ENCODE results near the gene ZNF76.

The ZNF76 gene

DNA sequence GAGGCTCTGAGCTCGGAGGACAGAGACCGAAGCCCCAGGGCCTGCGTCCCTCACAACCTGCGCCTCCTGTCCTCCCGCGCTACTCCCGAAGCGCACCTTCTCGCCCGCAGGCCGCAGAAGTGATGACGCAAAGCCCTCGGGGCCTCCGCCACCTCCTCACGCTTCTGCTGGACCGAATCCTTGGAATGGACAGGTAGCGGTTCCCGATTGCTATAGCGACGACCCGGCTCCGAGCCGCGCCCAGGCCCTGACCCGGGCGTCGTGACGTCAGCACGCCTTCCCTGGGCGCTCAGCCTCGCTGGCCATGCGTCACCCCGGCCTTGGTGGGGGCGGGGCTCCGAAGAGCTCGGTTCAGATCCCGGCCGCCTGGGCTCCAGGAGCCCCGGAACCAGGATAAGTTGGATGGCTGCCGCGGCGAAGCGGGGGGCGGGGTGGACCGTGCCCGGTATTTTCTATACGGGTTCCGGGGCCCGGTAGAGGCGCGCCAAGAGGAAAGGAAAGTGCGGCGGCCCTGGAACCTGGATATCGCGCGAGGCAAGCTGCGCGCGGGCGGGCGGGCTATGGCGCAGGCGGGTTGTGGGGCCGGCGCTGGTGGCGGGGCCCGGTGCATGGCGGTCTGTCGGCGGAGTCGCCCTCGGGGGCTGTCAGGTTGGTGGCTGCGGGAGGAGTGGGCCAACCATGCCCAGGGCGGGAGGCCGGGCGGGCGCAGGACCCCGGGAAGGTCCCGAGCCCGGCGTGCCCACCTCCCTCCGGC, at the start of gene ZNF76:
Gene ZNF76 (plus strand): TSS at position 542 of the 754 bp plus-strand sequence. CDS start 21,417 bp downstream, outside the sequence.
- DNase-seq: peak; percentile 96

DNA sequence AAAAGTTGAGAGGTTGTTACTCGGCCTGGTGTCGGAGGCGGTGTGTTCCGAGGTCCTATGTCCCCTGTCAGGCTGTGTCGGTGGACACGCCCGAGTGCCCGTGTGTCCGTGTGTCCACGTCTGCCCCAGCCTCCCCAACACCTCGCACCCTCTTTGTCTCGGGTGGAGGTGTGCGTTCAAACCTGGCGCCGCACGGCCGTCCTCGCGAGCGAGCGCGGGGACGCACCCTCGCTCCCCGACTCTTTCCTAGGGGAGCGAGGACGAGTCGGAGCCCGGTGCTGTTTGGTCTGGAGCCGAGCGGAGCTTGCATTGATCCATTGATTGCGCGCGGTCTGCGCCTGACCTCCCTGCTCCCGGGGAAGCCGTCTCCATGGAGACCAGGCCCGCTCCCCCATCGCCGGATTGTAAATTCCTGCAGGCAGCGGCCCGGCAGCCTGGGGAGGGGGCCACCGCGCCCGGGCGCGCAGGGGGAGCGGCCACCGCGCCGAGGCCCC, 46.2 kb upstream of the ZNF76 start:
- DNase-seq: peak; percentile 70

DNA sequence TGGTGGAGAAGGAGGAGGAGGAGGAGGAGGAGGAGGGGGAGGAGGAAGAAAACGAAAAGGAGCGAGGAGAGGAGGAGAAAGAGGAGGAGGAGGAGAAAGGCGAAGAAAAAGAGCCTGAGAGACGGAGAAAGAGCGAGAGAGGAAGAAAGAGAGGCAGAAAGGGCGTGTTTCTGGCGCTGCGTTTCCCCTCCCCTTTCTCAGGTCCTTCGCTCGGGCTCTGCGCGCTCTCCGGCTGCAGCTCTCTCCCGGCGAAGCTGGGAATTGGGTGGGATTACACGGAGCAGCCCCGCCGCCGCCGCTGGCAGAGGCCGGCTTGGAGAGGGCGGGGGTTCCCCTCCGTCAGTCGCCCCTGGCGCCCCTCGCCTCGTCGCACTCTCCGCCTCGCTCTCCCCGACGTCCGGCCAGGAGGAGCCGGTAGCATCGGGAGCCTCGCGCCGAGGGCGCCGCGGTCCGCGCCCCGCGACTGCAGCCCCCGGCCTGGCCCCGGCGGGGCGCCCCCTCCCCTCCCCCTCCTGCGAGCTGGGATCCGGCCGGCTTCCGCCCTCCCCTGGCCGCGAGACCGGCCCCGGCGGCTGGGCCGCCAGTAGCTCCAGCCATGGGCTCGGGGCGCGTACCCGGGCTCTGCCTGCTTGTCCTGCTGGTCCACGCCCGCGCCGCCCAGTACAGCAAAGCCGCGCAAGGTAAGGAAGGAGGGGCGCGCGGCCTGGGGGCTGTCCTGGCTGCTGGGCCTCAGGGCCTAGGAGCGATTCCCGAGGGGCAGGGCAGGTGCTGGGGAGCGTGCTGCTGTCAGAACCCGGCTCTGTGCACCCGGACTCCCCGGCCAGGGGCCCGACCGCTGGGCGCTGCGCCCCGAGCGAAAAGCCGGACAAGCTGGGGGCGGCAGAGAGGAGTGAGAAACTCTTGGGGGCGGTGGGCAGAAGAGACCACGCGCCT, 45.4 kb upstream of the ZNF76 start, which contains the start of gene SCUBE3:
Gene SCUBE3 (plus strand): TSS at position 133 of the 933 bp plus-strand sequence. CDS start 463 bp downstream, at position 596.
- DNase-seq: peak; percentile 57

DNA sequence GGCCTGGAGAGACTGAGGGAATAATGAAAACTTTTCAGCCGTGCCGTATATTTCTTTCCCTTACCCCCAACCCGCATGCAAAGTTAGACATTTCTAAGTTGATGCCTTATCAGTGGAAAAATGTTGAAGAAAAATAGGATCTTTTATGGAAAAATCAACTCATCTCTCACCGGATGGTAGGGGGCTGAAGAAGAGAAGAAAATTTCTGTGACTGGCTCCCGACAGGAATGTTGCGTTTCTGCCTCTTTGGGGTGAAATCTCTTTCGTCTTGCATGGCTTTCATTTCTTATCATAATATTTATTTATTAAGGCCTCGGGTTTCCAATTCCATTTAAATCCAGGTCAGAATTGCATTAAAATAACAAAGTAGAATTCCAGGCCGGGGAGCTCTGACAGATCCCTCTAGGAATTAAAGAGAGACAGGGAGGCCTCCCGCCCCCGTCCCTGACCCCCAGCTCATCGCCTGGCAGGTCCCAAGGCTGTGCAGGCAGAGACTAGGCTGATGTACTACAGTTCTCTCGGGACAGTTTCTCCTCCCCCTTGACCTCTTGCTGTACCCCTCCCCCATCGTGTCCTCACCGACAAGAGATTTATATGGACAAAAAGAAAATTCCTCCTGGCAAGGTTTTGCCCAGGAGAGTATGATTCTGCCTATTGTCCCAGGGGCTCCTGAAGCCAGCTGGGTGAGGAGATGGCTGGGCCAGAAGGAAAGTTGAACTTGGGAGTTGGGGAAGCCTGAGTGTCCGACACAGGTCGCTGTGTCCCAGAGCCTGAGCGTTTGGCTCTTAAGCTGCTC, 44.5 kb upstream of the ZNF76 start:
- no peak for DNase-seq

DNA sequence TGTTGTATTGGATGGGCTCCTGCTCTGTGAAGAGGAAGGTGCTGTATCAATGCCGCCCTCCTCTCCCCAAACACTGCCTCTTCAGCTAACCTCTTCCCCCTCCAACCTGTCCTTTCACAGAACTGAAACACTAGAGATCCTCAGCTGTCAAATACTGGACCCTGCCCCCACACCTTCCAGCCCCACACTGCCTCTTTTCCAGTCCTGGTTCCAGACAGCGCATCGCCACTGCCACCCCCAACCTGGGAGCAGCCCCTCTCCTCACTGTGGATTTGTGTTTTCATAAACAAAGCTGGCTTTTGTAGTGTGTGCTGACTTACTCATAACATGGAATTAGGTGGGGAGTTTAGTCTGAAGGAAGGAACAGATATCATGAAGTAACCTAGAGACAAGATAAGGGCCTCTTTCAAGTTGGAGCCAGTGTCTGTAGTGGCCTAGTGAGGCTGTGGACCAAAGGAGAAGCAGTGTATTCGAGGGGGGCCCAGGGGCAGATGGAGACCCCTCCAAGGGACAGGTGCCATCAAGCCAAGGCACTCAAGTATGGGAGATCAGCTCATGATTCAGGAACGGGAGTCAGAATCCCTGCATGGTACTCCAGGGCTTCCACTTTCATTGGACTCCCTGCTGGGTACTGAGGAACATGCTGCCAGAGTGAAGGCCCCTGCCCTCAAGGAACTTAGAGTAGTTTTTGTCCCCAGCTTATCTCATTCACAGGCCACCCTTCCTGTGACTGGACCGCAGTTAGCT, 43.7 kb upstream of the ZNF76 start:
- DNase-seq: no peak

DNA sequence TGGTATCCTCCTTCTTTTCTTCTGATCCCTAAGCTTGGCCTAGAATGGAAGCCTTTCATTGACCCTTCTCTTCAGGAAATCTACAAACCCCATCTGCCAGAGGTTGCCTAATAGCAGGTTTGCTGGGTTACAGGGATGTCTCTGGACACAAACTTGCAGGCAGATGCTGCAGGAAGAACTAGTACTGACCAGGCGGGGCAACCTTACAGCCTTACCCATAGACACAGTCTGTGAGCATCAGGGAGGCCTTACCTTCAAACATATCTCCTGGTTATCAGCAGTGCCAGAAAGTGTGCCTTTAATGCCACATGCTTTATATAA, 43.2 kb upstream of the ZNF76 start:
- DNase-seq: no peak

DNA sequence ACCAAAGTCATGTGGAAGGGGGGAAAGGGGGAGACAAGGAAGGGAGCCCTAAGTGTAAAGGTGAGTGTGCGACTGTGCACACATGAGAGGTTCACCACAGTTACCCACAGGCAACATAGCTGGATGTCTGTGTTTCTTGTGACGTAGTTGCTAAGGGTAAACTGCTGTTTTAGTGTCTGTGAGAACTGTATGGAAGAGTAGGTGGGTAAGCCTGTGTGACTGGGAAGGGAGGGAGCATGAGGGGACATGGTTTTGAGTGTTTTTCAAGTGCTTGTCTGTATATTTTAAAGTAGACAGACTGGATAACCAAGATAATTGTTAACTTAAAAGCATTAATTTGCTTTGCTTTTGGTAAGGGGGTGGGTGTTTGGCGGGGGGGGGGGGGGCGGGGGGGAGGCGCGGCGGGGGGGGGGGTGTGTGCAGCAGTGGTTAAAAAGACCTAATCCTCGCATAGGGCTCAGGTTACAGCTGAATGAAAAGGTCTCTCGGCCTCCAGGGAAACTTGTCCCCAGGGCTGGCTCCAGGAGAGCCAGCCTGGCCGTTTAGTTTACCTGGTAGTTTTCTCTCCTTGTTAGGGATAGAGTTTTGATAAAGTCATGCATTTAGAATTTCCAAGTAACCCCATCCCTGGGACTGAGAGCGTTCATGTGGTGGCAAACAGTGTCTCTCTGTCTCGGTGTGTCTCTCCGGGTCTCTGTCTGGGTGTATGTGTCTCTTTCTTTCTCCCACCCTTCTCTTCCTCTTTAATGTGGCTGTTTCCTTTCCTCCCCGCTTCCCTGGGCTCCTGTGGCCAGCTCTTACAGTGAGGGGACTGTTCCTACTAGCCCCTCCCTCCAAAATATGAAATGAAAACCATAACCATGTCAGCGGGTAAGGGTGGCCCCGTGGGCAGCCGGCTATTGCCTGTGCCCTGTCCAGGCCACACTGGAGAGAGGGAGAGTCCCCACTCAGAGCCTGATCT, 42.4 kb upstream of the ZNF76 start:
- DNase-seq: peak; percentile 70

DNA sequence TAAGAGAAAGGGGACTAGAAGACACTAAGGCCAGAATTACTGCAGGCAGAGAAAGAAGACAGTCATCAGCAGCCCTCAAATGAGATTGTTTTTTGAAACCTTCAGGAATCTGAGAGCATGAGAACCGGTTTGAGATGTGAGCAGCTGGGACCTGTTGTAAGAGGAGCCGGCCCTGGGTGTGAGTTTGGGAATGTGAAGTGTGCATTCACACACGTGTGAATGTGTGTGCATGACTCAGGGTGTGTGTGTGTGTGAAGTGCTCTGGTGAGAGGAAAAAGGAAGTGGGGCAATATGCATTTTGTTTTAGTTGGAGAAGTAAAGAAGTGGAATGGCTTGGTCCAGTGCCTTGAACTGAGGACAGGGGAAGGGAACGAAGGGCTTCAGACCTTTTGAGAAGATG, 41.5 kb upstream of the ZNF76 start:
- DNase-seq: no peak

DNA sequence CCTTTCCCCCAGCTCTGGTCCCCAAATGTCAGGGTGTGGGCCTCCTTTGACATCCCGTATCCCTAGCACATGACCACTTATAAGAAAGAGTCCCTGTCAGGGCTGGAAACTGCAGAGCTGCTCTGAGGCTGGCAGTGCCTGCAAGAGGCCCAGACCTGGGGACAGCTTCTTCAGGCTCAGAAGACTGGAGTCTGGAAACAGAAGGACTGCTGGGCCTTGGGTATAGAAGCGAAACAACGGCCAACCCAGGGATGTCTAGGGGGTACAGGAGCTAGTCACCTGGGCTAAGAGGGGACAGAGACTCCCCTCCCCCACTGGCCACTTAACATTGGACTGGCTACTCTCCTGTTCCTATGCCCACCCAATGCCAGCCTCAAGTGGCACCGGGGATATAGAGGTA, 41.1 kb upstream of the ZNF76 start:
- no peak for DNase-seq

DNA sequence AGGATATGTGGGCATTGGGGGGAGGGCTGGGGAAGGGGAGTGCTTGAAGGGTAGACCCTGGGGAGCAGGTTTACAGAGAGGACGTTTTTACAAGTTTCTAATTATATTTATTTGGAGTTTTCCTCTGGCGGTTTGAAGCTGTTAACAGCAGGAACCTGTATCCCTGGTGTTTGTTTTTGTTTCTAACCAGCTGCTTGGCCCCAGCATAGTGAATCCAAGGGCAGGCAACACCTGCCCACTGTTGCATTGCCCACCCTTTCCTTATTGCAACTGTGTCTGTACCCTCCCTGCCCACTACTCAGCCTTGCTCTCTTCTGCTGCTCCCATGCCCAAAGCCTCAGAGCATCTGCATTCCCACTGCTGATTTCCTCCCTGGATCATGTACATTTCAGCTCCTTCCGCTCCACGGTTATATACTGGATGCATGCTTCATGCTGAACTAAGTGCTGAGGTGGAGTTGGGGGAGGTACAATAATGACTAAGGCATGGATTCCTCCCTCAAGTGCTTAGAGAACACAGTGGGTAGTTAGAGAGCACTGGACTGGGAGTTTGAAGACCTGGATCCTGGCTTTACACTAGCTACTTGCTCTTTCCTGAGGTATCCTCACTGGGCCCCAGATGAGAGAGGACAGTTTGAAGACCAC, 39.7 kb upstream of the ZNF76 start:
- DNase-seq: peak; percentile 68

DNA sequence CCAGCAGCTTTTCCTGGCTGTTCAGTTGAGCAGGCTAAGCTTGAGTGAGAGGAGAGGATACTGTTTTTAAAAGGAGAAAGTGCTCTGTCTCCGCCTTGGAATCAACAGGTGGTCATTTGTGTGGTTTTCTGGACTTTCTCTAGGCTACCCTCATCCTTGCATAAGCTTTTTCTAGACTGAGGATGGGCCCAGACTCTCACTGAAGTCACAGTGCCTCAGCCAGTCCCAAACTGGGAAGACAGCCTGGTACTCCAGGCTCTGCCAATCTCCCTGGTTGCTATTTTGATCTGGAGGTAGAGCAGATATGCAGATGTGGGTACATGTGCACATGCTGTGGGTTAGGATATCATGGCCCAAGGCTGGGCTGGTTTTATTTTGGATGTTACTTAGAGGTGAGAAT, 38.8 kb upstream of the ZNF76 start:
- DNase-seq: no peak

DNA sequence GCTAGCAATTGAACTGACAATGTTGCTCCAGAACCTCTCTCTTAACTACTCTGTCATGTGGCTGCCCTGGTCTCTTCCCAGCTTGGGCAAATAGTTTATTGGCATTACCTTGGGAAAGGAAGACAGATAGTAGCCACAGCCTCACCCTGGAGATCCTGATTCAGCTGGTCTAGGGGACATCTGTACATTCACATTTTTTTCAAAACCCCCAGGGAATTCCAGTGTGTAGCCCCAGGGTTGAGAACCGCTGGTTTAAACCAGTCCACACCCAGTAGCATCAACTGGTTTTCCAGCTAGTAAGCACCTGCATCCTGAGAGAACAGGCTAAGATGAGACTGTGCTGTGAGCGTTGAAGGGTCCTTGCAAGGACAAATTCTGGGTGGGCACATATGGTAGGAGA, 36.1 kb upstream of the ZNF76 start:
- DNase-seq: no peak

DNA sequence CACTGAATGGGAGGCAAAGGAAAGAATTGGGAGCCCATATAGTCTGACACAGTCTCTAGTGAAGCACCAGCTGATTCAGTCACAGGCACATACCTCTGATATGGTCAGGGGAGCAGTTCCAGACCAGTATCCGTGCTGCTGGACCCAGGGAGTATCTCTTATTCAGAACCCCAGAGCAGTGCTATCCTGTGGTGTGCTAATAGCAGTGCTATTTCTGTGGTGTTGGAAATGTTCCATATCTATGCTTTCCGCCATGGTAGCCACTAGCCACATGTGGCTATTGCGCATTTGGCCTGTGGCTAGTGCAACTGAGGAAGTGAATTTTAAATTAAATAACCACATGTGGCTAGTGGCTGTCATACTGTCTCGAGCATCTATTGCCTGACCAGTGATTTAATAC, 34.8 kb upstream of the ZNF76 start:
- DNase-seq: no peak

DNA sequence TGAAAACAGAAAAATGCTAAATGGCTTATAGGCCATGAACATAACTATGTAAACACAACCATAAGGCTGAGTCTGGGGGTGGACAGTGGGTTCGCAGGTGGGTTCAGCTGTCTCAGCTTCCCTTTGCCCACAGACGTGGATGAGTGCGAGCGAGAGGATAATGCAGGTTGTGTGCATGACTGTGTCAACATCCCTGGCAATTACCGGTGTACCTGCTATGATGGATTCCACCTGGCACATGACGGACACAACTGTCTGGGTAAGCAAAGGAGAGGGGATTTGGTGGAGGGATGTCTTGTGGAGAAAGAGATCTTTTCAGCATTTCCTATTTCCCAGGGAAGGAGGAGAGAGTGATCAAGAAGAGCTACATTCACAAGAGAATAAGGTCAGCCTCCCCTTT, 31.1 kb upstream of the ZNF76 start:
- DNase-seq: peak; percentile 85

DNA sequence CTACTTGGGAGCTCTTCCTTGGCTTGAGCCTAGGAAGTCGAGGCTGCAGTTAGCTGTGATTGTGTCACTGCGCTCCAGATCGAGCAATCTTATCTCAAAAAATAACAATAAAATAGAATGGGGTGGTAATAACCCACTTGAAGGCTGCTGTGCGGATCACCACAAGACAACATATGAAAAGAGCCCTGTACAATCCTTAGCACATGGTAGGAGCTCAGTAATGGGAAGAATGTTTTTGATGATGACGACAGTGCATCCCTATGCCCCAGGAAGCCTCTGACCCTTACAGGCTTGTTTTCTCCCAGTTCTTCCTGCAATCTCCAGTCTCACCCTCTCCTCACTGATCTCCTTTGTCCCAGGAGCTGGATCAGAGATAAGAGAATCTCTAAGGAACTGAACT, 30.2 kb upstream of the ZNF76 start:
- no peak for DNase-seq

DNA sequence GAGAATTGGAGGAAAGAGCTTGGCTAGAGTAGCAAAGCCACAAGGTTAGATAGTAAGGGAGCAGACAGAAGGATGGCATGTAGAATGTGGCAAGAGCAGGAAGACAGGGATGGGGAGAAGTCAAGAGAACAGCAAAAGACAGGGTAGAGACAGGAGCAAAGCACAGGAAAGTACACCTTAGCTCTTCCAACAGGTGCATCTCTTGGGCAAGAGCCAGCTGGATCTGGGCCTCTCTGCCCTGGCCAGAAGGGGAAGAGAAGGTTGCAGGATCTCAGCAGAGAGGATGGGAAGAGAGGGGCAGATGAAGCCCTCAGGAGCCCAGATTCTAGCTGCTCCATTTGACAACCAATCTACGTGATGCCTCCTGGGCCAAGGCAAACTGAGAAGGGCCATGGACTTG, 29.0 kb upstream of the ZNF76 start:
- no peak for DNase-seq

DNA sequence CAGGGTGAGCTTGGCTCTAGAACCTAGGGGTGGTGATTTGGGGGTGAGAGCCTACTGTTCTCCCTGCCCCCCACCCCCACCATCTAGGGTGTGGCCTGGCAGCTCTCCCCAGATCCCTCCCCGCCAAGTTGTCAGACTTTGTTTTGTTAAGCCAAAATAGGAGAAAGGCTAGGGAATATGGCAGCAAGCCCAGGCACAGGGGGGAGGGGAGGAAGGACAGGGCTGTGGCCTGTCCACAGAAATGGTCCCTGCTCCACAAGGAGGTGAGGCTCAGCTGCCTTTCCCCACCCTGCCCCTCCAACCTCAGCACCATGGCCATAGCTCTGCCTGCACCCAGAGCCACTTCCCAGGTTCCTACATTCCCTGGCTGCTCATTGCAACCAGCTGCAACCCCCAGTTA, 28.6 kb upstream of the ZNF76 start:
- DNase-seq: no peak

DNA sequence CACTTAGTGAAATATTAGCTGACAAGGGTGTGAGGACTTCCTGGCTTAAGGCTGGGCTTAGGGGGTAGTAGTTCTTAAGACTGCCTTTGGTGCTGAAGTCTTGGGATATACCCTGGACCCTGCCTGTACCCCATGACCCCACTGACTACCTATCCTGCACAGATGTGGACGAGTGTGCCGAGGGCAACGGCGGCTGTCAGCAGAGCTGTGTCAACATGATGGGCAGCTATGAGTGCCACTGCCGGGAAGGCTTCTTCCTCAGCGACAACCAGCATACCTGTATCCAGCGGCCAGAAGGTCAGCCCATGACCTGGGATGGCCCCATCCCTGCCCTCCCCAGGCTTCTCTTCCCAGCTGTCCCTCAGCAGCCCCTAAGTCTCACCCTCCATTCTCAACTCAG, 28.0 kb upstream of the ZNF76 start:
- DNase-seq: no peak

DNA sequence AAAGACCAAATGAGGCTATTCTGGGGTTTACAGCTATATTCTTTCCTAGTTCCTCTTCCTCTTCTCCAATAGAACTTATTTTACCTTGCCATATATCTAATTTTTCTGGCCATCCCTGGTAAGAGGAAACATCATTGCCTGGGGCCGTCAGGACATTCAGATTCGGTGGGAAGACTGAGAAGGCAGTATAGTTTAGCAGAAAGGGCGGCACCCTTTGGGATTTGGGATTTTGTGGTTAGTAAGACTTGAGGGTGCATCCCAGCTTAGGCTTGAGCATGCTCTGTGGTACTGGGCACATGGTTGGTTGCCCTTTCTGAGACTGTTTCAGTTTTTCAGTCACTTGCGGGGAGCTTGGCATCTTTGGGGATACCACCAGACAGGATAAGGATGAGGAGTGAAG, 24.6 kb upstream of the ZNF76 start:
- DNase-seq: no peak

DNA sequence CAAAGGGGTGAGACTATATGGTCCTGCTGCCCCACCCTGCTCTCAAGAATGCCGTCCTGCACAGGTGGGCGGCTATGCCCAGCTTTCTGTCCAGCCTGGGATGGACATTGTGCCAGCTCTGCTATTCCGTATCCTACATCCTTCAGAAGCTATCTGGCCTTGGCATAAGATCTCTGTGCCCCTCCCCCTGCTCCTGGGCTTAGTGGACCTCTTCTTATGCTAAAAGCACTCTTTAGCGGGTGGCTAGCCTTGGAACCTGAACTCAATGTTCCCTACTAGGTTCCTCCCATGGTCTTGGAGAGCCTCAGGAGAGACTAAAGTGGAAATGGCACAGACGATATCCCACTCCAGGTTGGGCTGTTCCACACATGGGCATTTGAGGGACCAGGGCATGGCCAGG, 23.3 kb upstream of the ZNF76 start:
- DNase-seq: no peak

DNA sequence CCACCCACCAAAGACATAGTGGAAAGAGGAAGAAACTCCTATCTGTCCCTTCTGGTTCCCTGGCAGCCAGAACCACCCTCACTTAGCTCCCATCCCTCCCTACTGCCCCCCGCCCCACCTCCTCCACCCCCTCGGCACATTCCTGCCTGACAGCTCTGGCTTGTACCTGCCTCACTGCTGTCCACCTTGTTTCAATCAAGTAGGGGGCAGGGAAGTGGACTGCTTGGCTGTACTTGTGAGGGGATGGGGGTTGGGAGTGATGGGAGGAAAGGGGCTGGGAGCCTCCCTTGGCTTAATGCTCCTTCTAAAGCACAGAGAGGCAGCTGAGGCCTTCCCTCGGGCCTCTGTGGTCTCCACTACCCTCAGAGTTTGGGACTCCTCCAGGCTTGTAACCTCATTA, 22.1 kb upstream of the ZNF76 start:
- DNase-seq: no peak
